ENCODE results near the gene FTO.

FTO gene

GRCh38 chr16:53755026-53755910, 51.3 kb downstream of the FTO start:
- no peaks in the 10 kb centered on the region for H3K27me3 ChIP-seq (replicated peaks)
- no peak for TF ChIP-seq CTCF (IDR thresholded peaks at IDR 0.05; ENCODE audit: low read depth, low read length, missing control alignments)
- no peaks in the 10 kb centered on the region for H3K36me3 ChIP-seq (replicated peaks)
- H3K4me3 ChIP-seq (ENCODE audit: low read depth, low read length): no peak overlapping the region
- DNase-seq: no peak
- no peak overlapping the region for H3K27ac ChIP-seq
- in situ Hi-C loops (cut with HindIII; ENCODE audit: low pct_ligation_motif_present, low sequenced_read_pairs): no loop called here

- TF ChIP-seq CTCF (IDR thresholded peaks at IDR 0.05; ENCODE audit: low read depth, low read length, missing control alignments): no peak
- H3K27ac ChIP-seq: no peak overlapping the region
- H3K4me3 ChIP-seq (ENCODE audit: low read depth, low read length): no peak overlapping the region
- in situ Hi-C loops (cut with HindIII; ENCODE audit: low pct_ligation_motif_present, low sequenced_read_pairs): no loop called here
- no peaks in the 10 kb centered on the region for H3K27me3 ChIP-seq (replicated peaks)
- DNase-seq: no peak
- no peaks in the 10 kb centered on the region for H3K36me3 ChIP-seq (replicated peaks)
Observed at GRCh38 chr16:53756275-53756996, 52.5 kb downstream of the FTO start.

GRCh38 chr16:53757971-53758609, 54.1 kb downstream of the FTO start:
- Histone ChIP-seq H3K36me3 (replicated peaks) (no peaks in the 10 kb centered on the region), H3K27me3 (replicated peaks) (no peaks in the 10 kb centered on the region), H3K4me3 (ENCODE audit: low read depth, low read length) (no peak overlapping the region), H3K27ac (no peak overlapping the region)
- in situ Hi-C loops (cut with HindIII; ENCODE audit: low pct_ligation_motif_present, low sequenced_read_pairs): no loop called here
- no peak for DNase-seq
- no peak for TF ChIP-seq CTCF (IDR thresholded peaks at IDR 0.05; ENCODE audit: low read depth, low read length, missing control alignments)

GRCh38 chr16:53761962-53762703, 58.2 kb downstream of the FTO start:
- Histone ChIP-seq H3K36me3 (replicated peaks) (no peaks in the 10 kb centered on the region), H3K4me3 (ENCODE audit: low read depth, low read length) (no peak overlapping the region), H3K27me3 (replicated peaks) (no peaks in the 10 kb centered on the region), H3K27ac (no peak overlapping the region)
- in situ Hi-C loops (cut with HindIII; ENCODE audit: low pct_ligation_motif_present, low sequenced_read_pairs): no loop called here
- DNase-seq: no peak
- no peak for TF ChIP-seq CTCF (IDR thresholded peaks at IDR 0.05; ENCODE audit: low read depth, low read length, missing control alignments)

GRCh38 chr16:53766304-53767016, 62.5 kb downstream of the FTO start:
- in situ Hi-C loops (cut with HindIII; ENCODE audit: low pct_ligation_motif_present, low sequenced_read_pairs): no loop called here
- peak overlapping the region; percentile 50 for H3K27ac ChIP-seq
- H3K36me3 ChIP-seq (replicated peaks): no peaks in the 10 kb centered on the region
- no peak overlapping the region for H3K4me3 ChIP-seq (ENCODE audit: low read depth, low read length)
- no peaks in the 10 kb centered on the region for H3K27me3 ChIP-seq (replicated peaks)
- TF ChIP-seq CTCF (IDR thresholded peaks at IDR 0.05; ENCODE audit: low read depth, low read length, missing control alignments): no peak
- peak; percentile 68 for DNase-seq

All from brain microvascular endothelial cell (primary cell).